Astrocyte (in vitro differentiated cells and primary cell): ENCODE results near the gene HIRA.

ENCODE experiments used
- EZH2 ChIP-seq: IDR thresholded peaks from 2 replicates; pipeline ENCODE4 v1.6.1; 2012; ENCODE audit warnings: mild to moderate bottlenecking, low read length, inconsistent platforms; ENCODE audit not compliant: insufficient read depth
- TF ChIP-seq, protein P1 (sequence below): IDR thresholded peaks from 2 replicates; pipeline ENCODE4 v1.5.1; 2011; ENCODE audit warnings: low read depth, mild to moderate bottlenecking, inconsistent platforms, low read length, moderate library complexity; ENCODE audit not compliant: insufficient read depth

DNA sequence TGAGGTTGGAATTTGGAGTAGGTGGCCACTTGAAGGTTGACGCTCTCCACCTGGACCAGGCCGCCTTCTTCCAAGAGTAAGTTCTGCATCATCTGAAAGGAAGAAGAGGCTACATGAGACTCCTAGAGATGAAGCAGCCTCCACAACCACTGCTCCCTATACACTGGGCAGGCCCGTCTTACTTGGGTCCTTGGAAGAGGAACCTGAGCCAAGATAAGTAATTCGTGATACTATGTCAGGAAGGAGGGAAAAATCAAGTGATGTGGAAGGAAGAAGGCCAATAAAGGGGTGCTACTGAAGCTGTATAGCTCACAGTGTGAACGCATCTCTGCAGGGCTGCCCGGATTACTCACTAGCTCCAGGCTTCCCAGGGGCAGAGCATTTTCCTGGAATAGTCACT lies 36.4 kb upstream of the HIRA start:
- TF ChIP-seq, protein P1, sequence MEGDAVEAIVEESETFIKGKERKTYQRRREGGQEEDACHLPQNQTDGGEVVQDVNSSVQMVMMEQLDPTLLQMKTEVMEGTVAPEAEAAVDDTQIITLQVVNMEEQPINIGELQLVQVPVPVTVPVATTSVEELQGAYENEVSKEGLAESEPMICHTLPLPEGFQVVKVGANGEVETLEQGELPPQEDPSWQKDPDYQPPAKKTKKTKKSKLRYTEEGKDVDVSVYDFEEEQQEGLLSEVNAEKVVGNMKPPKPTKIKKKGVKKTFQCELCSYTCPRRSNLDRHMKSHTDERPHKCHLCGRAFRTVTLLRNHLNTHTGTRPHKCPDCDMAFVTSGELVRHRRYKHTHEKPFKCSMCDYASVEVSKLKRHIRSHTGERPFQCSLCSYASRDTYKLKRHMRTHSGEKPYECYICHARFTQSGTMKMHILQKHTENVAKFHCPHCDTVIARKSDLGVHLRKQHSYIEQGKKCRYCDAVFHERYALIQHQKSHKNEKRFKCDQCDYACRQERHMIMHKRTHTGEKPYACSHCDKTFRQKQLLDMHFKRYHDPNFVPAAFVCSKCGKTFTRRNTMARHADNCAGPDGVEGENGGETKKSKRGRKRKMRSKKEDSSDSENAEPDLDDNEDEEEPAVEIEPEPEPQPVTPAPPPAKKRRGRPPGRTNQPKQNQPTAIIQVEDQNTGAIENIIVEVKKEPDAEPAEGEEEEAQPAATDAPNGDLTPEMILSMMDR, result no peak
- no peak for TF ChIP-seq EZH2
